A549 (cell line): Measurements from ENCODE around the gene PPP1R37. TPM values are rescaled to one million over a fixed set of nuclear protein-coding genes. Genes with fewer than 3 reads are reported as not detected.

Experiments
- ATAC-seq, 2 experiments: fragments of 200-7000 bp in 1 of 2; fragments of >200 bp in 1 of 2; cut with Nextera tagmentation in 1 of 2; cut with Tn5 transposase in 1 of 2; 3 replicates each; pipeline versions ENCODE4 v1.8.0 to v1.9.1; 2018 to 2020; ENCODE audit warnings: mild to moderate bottlenecking in 1 of 2, moderate library complexity in 1 of 2
- CTCF ChIA-PET: fragments of 300-600 bp; sonication (Branson Sonifier 250); formaldehyde crosslinking; extraction: SDS; loops from one replicate; lab custom pipeline; 2021; ENCODE audit warnings: antibody characterized with exemption, inconsistent platforms; lab: Yijun Ruan, JAX
- POLR2A ChIA-PET: fragments of 350-600 bp; formaldehyde crosslinking; extraction: SDS; loops from one replicate; lab custom pipeline; 2021; ENCODE audit warnings: antibody characterized with exemption, inconsistent platforms; lab: Yijun Ruan, JAX
- DNase-seq, 2 experiments: peaks; one replicate each; pipeline versions ENCODE4 v3.0.0 to v3.0.0-alpha.2; 2011 to 2016; ENCODE audit warnings: low read depth in 1 of 2, low spot score in 1 of 2
- FAIRE-seq: peaks from 2 replicates; lab custom pipeline; 2011; peaks lifted over from hg19 to GRCh38; lab: Jason Lieb, UNC
- H3K27ac ChIP-seq, 2 experiments: fragments of >200 bp; sonication (Bioruptor Twin); formaldehyde crosslinking; 3 replicates each; pipeline ENCODE4 v1.5.1; 2016 to 2017
- H3K4me1 ChIP-seq: fragments of >200 bp; sonication (Bioruptor Twin); formaldehyde crosslinking; 3 replicates; pipeline ENCODE4 v1.6.1; 2016
- H3K4me2 ChIP-seq: fragments of >200 bp; sonication (Bioruptor Twin); formaldehyde crosslinking; 3 replicates; pipeline ENCODE4 v1.6.1; 2016
- H3K4me3 ChIP-seq: fragments of >200 bp; sonication (Bioruptor Twin); formaldehyde crosslinking; 3 replicates; pipeline ENCODE4 v1.5.1; 2016
- H3K9me3 ChIP-seq: fragments of >200 bp; sonication (Bioruptor Twin); formaldehyde crosslinking; 3 replicates; pipeline ENCODE4 v1.6.1; 2016
- ATOH8 ChIP-seq: fragments of 250-450 bp; sonication (Bioruptor Pico); IDR thresholded peaks from 2 replicates; pipeline ENCODE4 v1.5.0; 2020; ENCODE audit warnings: low read depth, mild to moderate bottlenecking, moderate library complexity
- CBX2 ChIP-seq: fragments of 200-600 bp; sonication (generic); IDR thresholded peaks from 2 replicates; pipeline ENCODE4 v1.6.1; 2016; ENCODE audit warnings: low read depth, mild to moderate bottlenecking, borderline replicate concordance
- CBX8 ChIP-seq: fragments of 200-600 bp; sonication (generic); IDR thresholded peaks from 2 replicates; pipeline ENCODE4 v1.6.1; 2016
- CEBPB ChIP-seq, 2 experiments: fragments of >200 bp in 1 of 2; sonication (Bioruptor Twin) in 1 of 2; formaldehyde crosslinking in 1 of 2; IDR thresholded peaks; 2 replicates each; pipeline ENCODE4 v1.6.1; 2012 to 2016
- CHD2 ChIP-seq: fragments of 150-350 bp; IDR thresholded peaks from 2 replicates; pipeline ENCODE4 v1.6.1; 2014; ENCODE audit warnings: low read length; ENCODE audit not compliant: partially characterized antibody
- CTCF ChIP-seq: fragments of >200 bp; sonication (Bioruptor Twin); formaldehyde crosslinking; IDR thresholded peaks from 3 replicates; pipeline ENCODE4 v1.5.1; 2016
- ESRRA ChIP-seq: fragments of 150-350 bp; IDR thresholded peaks from 2 replicates; pipeline ENCODE4 v1.6.1; 2014; ENCODE audit warnings: mild to moderate bottlenecking, low read length, borderline replicate concordance
- FOSL2 ChIP-seq, 2 experiments: fragments of 450-650 bp in 1 of 2; fragments of >200 bp in 1 of 2; sonication (Bioruptor Twin) in 1 of 2; formaldehyde crosslinking; IDR thresholded peaks; 2 replicates each; pipeline versions ENCODE4 v1.5.0 to v1.6.1; 2016 to 2020; ENCODE audit warnings: mild to moderate bottlenecking in 1 of 2, moderate library complexity in 1 of 2
- GATA3 ChIP-seq: IDR thresholded peaks from 2 replicates; pipeline ENCODE4 v1.6.1; 2012; ENCODE audit warnings: borderline replicate concordance
- HMGXB4 ChIP-seq: fragments of 250-450 bp; sonication (Bioruptor Pico); IDR thresholded peaks from 2 replicates; pipeline ENCODE4 v1.5.0; 2021; ENCODE audit warnings: mild to moderate bottlenecking, moderate library complexity, borderline replicate concordance
- HOXA7 ChIP-seq: fragments of 250-450 bp; sonication (Bioruptor Pico); IDR thresholded peaks from 2 replicates; pipeline ENCODE4 v1.5.0; 2020; ENCODE audit warnings: mild to moderate bottlenecking, moderate library complexity
- HOXB13 ChIP-seq: fragments of 250-450 bp; sonication (Bioruptor Pico); IDR thresholded peaks from 2 replicates; pipeline ENCODE4 v1.5.0; 2020; ENCODE audit warnings: low read depth, mild to moderate bottlenecking, moderate library complexity
- HOXB5 ChIP-seq: fragments of 250-450 bp; sonication (Bioruptor Pico); IDR thresholded peaks from 2 replicates; pipeline ENCODE4 v1.5.0; 2020; ENCODE audit warnings: mild to moderate bottlenecking, moderate library complexity
- JUN ChIP-seq, 2 experiments: fragments of >200 bp; sonication (Bioruptor Twin); formaldehyde crosslinking; IDR thresholded peaks; 2 replicates in 1 of 2; 3 replicates in 1 of 2; pipeline ENCODE4 v1.6.1; 2016 to 2017
- KDM1A ChIP-seq: fragments of 200-600 bp; sonication (generic); IDR thresholded peaks from 2 replicates; pipeline ENCODE4 v1.6.1; 2016; ENCODE audit warnings: low read depth, mild to moderate bottlenecking
- KDM5A ChIP-seq: fragments of 200-600 bp; sonication (generic); IDR thresholded peaks from 2 replicates; pipeline ENCODE4 v1.6.1; 2016; ENCODE audit warnings: antibody characterized with exemption, mild to moderate bottlenecking
- MAX ChIP-seq: IDR thresholded peaks from 2 replicates; pipeline ENCODE4 v1.6.1; 2012
- MYC ChIP-seq: IDR thresholded peaks from 2 replicates; pipeline ENCODE4 v1.6.1; 2012; ENCODE audit warnings: mild to moderate bottlenecking, inconsistent platforms, low read length, improper control_type of control experiment, borderline replicate concordance
- NFE2L2 ChIP-seq: fragments of 150-350 bp; conservative IDR thresholded peaks from 2 replicates; pipeline ENCODE4 v1.6.1; 2014; ENCODE audit warnings: low read length
- NPAS2 ChIP-seq: fragments of 250-450 bp; sonication (Bioruptor Pico); IDR thresholded peaks from 2 replicates; pipeline ENCODE4 v1.8.0; 2022; ENCODE audit warnings: mild to moderate bottlenecking, moderate library complexity, borderline replicate concordance
- RAD21 ChIP-seq, 2 experiments: fragments of >200 bp in 1 of 2; sonication (Bioruptor Twin) in 1 of 2; formaldehyde crosslinking in 1 of 2; IDR thresholded peaks in 1 of 2; conservative IDR thresholded peaks in 1 of 2; 2 replicates in 1 of 2; 3 replicates in 1 of 2; pipeline ENCODE4 v1.6.1; 2012 to 2018; ENCODE audit warnings: inconsistent platforms in 1 of 2
- RARB ChIP-seq: fragments of 250-450 bp; sonication (Bioruptor Pico); IDR thresholded peaks from 2 replicates; pipeline ENCODE4 v1.8.0; 2021; ENCODE audit warnings: mild to moderate bottlenecking, moderate library complexity
- SMC3 ChIP-seq: fragments of >200 bp; sonication (Bioruptor Twin); formaldehyde crosslinking; IDR thresholded peaks from 3 replicates; pipeline ENCODE4 v1.6.1; 2018; ENCODE audit warnings: inconsistent platforms
- ZC3H11A ChIP-seq: fragments of 450-650 bp; IDR thresholded peaks from 2 replicates; pipeline ENCODE4 v1.6.1; 2014; ENCODE audit warnings: antibody characterized with exemption, mild to moderate bottlenecking
- ZSCAN20 ChIP-seq: fragments of 250-450 bp; sonication (Bioruptor Pico); IDR thresholded peaks from 2 replicates; pipeline ENCODE4 v1.8.0; 2022; ENCODE audit warnings: mild to moderate bottlenecking, moderate library complexity
- WGBS: methylation state at CpG from one replicate; pipeline ENCODE4 v1.1.6; 2017; ENCODE audit errors: missing lambda C conversion rate; 5-methylcytosine and 5-hydroxymethylcytosine counted together
- polyA plus RNA-seq, 4 experiments: library from polyadenylated mRNA; depleted of rRNA in 3 of 4; stranded (reverse); fragments of >200 nt; fragmentation: RNase III in 1 of 4; extraction: RNeasy Plus Mini Kit Qiagen cat#74134 plus additional on column Dnase treatment in 1 of 4; gene quantifications; 2 replicates in 3 of 4; 3 replicates in 1 of 4; pipeline ENCODE4 v1.2.3, GENCODE V29; 2011 to 2017

The PPP1R37 gene
- polyA plus RNA-seq, 2 of the 4 experiments (the other 2 are of a cell fraction), result 9.1 to 21.8 TPM

- no peak for DNase-seq
- Histone ChIP-seq H3K4me1 (0 out of 3 replicates have a peak, but pooled peaks cover 4% of the 10 kb centered on the region), H3K4me2 (no peak within 1 kb of the TSS), H3K4me3 (no peak within 1 kb of the TSS), H3K27ac (no peak within 1 kb of the TSS; a peak in 1 of 6 replicates), H3K9me3 (no peaks in the 10 kb centered on the region)
- ChIA-PET POLR2A (interaction anchor here (0.5 kb wide), 1 partner anchor 1436 kb away, joined by 3 read pairs; no protein-coding TSS in a partner anchor), CTCF (interaction anchor here (0.6 to 2.9 kb wide), 13 partner anchors 11 to 206 kb away, joined by 3 to 14 read pairs (median 5); partner anchors contain the start of genes BLOC1S3, CLPTM1 and TRAPPC6A)
- WGBS, result 74% methylated on average over 26 of the region's 29 CpGs
- peak in 1 of 2 experiments; percentile 3; a peak in 1 of 6 replicates for ATAC-seq
- FAIRE-seq, result no peak
- TF ChIP-seq ZC3H11A (no peak), MAX (no peak), CEBPB (IDR thresholded peaks at IDR 0.05) (no peak), RARB (CRISPR knock-in tag) (no peak), MYC (no peak), RAD21 (conservative IDR thresholded peaks at IDR 0.05 in 1 of 2, IDR thresholded peaks at IDR 0.05 in 1 of 2) (no peak), CTCF (no peak), HOXB5 (CRISPR knock-in tag) (no peak), NPAS2 (no peak), ATOH8 (CRISPR knock-in tag) (no peak), KDM1A (no peak), KDM5A (no peak), HOXB13 (CRISPR knock-in tag) (no peak), ESRRA (no peak), CBX2 (no peak), HOXA7 (CRISPR knock-in tag) (no peak), FOSL2 (IDR thresholded peaks at IDR 0.05) (no peak), FOSL2 (CRISPR knock-in tag; IDR thresholded peaks at IDR 0.05) (no peak), NFE2L2 (no peak), GATA3 (no peak), CHD2 (no peak)
Observed at GRCh38 chr19:45160870-45161737, 68.1 kb downstream of the PPP1R37 start, which contains the start of gene NKPD1. Gene NKPD1 (minus strand): TSS chr19:45160982. CDS start chr19:45160150, 832 bp downstream.

- DNase-seq, result no peak
- WGBS, result 51% methylated on average over 26 of the region's 32 CpGs
- Histone ChIP-seq H3K4me3 (no peak overlapping the region), H3K27ac (no peak overlapping the region), H3K4me2 (no peak overlapping the region), H3K9me3 (no peaks in the 10 kb centered on the region), H3K4me1 (0 out of 3 replicates have a peak, but pooled peaks cover 4% of the 10 kb centered on the region)
- POLR2A ChIA-PET, result interaction anchor here (0.5 kb wide), 1 partner anchor 1437 kb away, joined by 3 read pairs; no protein-coding TSS in a partner anchor
- FAIRE-seq, result no peak
- ATAC-seq, result peak; percentile 38 to 66
- CTCF ChIA-PET, result interaction anchor here (1.3 to 2.9 kb wide), 6 partner anchors 12 to 36 kb away, joined by 3 to 14 read pairs (median 8); partner anchors contain the start of genes BLOC1S3 and TRAPPC6A
- TF ChIP-seq HMGXB4, result no peak
- peak; percentile 26 to 52; a peak in 2 of 5 replicates for TF ChIP-seq RAD21 (conservative IDR thresholded peaks at IDR 0.05 in 1 of 2, IDR thresholded peaks at IDR 0.05 in 1 of 2)
- peak; percentile 44 for TF ChIP-seq SMC3
- peak; percentile 36; the same call in 1 of the 3 replicates for TF ChIP-seq CTCF
- TF ChIP-seq ZSCAN20, result no peak
- 0 out of 5 replicates have a peak, but pooled peaks of 1 of the 2 experiments have one; percentile 24 for TF ChIP-seq JUN (IDR thresholded peaks at IDR 0.05)
- no peak for TF ChIP-seq CBX8
Observed at GRCh38 chr19:45161738-45162607, 69.0 kb downstream of the PPP1R37 start.
